SK-N-SH (cell line): Measurements from ENCODE around the gene GNS. TPM values are rescaled to one million over a fixed set of nuclear protein-coding genes. Genes with fewer than 3 reads are reported as not detected.

ENCODE experiments used
- CTCF ChIA-PET: fragments of 300-600, 350-600 bp; formaldehyde crosslinking; extraction: SDS; loops from one replicate; lab custom pipeline; 2021; lab: Yijun Ruan, JAX
- POLR2A ChIA-PET: fragments of 350-600 bp; sonication (Branson Sonifier 250); formaldehyde crosslinking; extraction: SDS; loops from one replicate; lab custom pipeline; 2020; ENCODE audit warnings: antibody characterized with exemption, inconsistent platforms; lab: Yijun Ruan, JAX
- DNase-seq: peaks from one replicate; pipeline ENCODE4 v3.0.0; 2012
- H2AFZ ChIP-seq: fragments of 200-600 bp; sonication (generic); 2 replicates; pipeline ENCODE4 v1.8.1; 2016; ENCODE audit warnings: antibody characterized with exemption, mild to moderate bottlenecking, low read depth
- H3F3A ChIP-seq: fragments of 200-600 bp; sonication (generic); replicated peaks from 2 replicates; pipeline ENCODE3; 2016; ENCODE audit warnings: antibody characterized with exemption, mild to moderate bottlenecking; ENCODE audit not compliant: insufficient read depth
- H3K27ac ChIP-seq, 2 experiments: fragments of 200-500 bp in 1 of 2; fragments of 200-600 bp in 1 of 2; sonication (Bioruptor generic) in 1 of 2; sonication (generic), shearing (Covaris generic) in 1 of 2; 2 replicates each; pipeline versions ENCODE4 v1.5.1 to v1.6.1; 2014 to 2016; ENCODE audit warnings: low read depth in 2 of 2, inconsistent platforms in 1 of 2, low read length in 1 of 2, mild to moderate bottlenecking in 1 of 2, mixed read lengths in 1 of 2
- H3K27me3 ChIP-seq: fragments of 200-600 bp; sonication (generic), shearing (Covaris generic); 2 replicates; pipeline ENCODE4 v1.6.1; 2016; ENCODE audit warnings: mixed run types; ENCODE audit not compliant: insufficient read depth
- H3K36me3 ChIP-seq, 2 experiments: fragments of 200-500 bp in 1 of 2; fragments of 200-600 bp in 1 of 2; sonication (Bioruptor generic) in 1 of 2; sonication (generic) in 1 of 2; replicated peaks in 1 of 2; 2 replicates each; pipeline versions ENCODE3 to v1.5.1; 2014 to 2016; ENCODE audit warnings: low read length in 1 of 2, mild to moderate bottlenecking in 1 of 2; ENCODE audit not compliant: insufficient read depth in 2 of 2, control insufficient read depth in 1 of 2
- H3K4me1 ChIP-seq, 2 experiments: fragments of 200-500 bp in 1 of 2; fragments of 200-600 bp in 1 of 2; sonication (Bioruptor generic) in 1 of 2; sonication (generic), shearing (Covaris generic) in 1 of 2; 2 replicates each; pipeline versions ENCODE4 v1.5.1 to v1.6.1; 2014 to 2016; ENCODE audit warnings: low read depth in 1 of 2, low read length in 1 of 2, mixed run types in 1 of 2; ENCODE audit not compliant: insufficient read depth in 2 of 2, control insufficient read depth in 1 of 2
- H3K4me2 ChIP-seq: fragments of 200-600 bp; sonication (generic), shearing (Covaris generic); 2 replicates; pipeline ENCODE4 v1.6.1; 2017; ENCODE audit warnings: mixed run types
- H3K4me3 ChIP-seq, 2 experiments: fragments of 200-500 bp in 1 of 2; fragments of 200-600 bp in 1 of 2; sonication (Bioruptor generic) in 1 of 2; sonication (generic), shearing (Covaris generic) in 1 of 2; 2 replicates each; pipeline versions ENCODE4 v1.5.1 to v1.8.1; 2014 to 2016; ENCODE audit warnings: low read depth in 2 of 2, inconsistent platforms in 1 of 2, low read length in 1 of 2, mild to moderate bottlenecking in 1 of 2, mixed read lengths in 1 of 2, moderate library complexity in 1 of 2
- H3K79me2 ChIP-seq: fragments of 200-600 bp; sonication (generic); 2 replicates; pipeline ENCODE4 v1.8.1; 2017; ENCODE audit warnings: mild to moderate bottlenecking; ENCODE audit not compliant: insufficient read depth
- H3K9ac ChIP-seq: fragments of 200-600 bp; sonication (generic); 2 replicates; pipeline ENCODE4 v1.6.1; 2017; ENCODE audit warnings: mixed run types
- H3K9me2 ChIP-seq: fragments of 200-600 bp; sonication (generic); 2 replicates; pipeline ENCODE4 v1.6.1; 2017; ENCODE audit warnings: mixed run types
- H3K9me3 ChIP-seq: fragments of 200-600 bp; sonication (generic); 2 replicates; pipeline ENCODE4 v1.6.1; 2017; ENCODE audit warnings: mixed run types, mild to moderate bottlenecking, moderate library complexity
- H4K20me1 ChIP-seq: fragments of 200-600 bp; sonication (generic); 2 replicates; pipeline ENCODE4 v1.6.1; 2017; ENCODE audit warnings: mild to moderate bottlenecking, mixed run types; ENCODE audit not compliant: insufficient read depth
- EZH2phosphoT487 ChIP-seq: fragments of 200-600 bp; sonication (generic); IDR thresholded peaks from 2 replicates; pipeline ENCODE4 v1.6.1; 2017; ENCODE audit warnings: low read depth, mixed run types, mild to moderate bottlenecking, antibody characterized with exemption, moderate library complexity, borderline replicate concordance
- FOXJ3 ChIP-seq: sonication (generic); formaldehyde crosslinking; IDR thresholded peaks from 2 replicates; pipeline ENCODE4 v1.5.1; 2020; ENCODE audit warnings: mild to moderate bottlenecking, missing genetic modification reagents
- FOXM1 ChIP-seq: IDR thresholded peaks from 2 replicates; pipeline ENCODE4 v1.4.0; 2012; ENCODE audit warnings: low read depth, mild to moderate bottlenecking
- GATA2 ChIP-seq: sonication (generic); formaldehyde crosslinking; IDR thresholded peaks from 2 replicates; pipeline ENCODE4 v1.5.0; 2020; ENCODE audit warnings: mild to moderate bottlenecking, missing genetic modification reagents
- IRF3 ChIP-seq: fragments of 150-350 bp; IDR thresholded peaks from 2 replicates; pipeline ENCODE4 v1.6.1; 2016; ENCODE audit warnings: mild to moderate bottlenecking, low read depth, low read length
- JUND ChIP-seq: IDR thresholded peaks from 2 replicates; pipeline ENCODE4 v1.4.0; 2012
- MEF2A ChIP-seq: IDR thresholded peaks from 2 replicates; pipeline ENCODE4 v1.4.0; 2012; ENCODE audit warnings: low read depth, borderline replicate concordance
- POLR2AphosphoS5 ChIP-seq: IDR thresholded peaks from 2 replicates; pipeline ENCODE4 v1.6.1; 2012; ENCODE audit warnings: low read depth, low read length
- RCOR1 ChIP-seq: fragments of 150-350 bp; IDR thresholded peaks from 2 replicates; pipeline ENCODE4 v1.6.1; 2017; ENCODE audit warnings: antibody characterized with exemption, low read length
- RXRA ChIP-seq: IDR thresholded peaks from 2 replicates; pipeline ENCODE4 v1.4.0; 2012; ENCODE audit warnings: low read depth, mild to moderate bottlenecking, borderline replicate concordance
- SIN3A ChIP-seq: IDR thresholded peaks from 2 replicates; pipeline ENCODE4 v1.6.1; 2012; ENCODE audit warnings: low read depth, mild to moderate bottlenecking, low read length, moderate library complexity, borderline replicate concordance
- TAF1 ChIP-seq: IDR thresholded peaks from 2 replicates; pipeline ENCODE4 v1.6.1; 2012; ENCODE audit warnings: low read depth, mild to moderate bottlenecking, low read length, moderate library complexity, borderline replicate concordance
- TCF12 ChIP-seq: IDR thresholded peaks from 2 replicates; pipeline ENCODE4 v1.4.0; 2012
- USF2 ChIP-seq: fragments of 150-350 bp; IDR thresholded peaks from 2 replicates; pipeline ENCODE4 v1.6.1; 2017; ENCODE audit warnings: antibody characterized with exemption, low read length, low read depth, borderline replicate concordance
- YY1 ChIP-seq: IDR thresholded peaks from 2 replicates; pipeline ENCODE4 v1.4.0; 2012; ENCODE audit warnings: low read depth, mild to moderate bottlenecking
- WGBS: methylation state at CpG from one replicate; pipeline ENCODE4 v1.1.6; 2017; ENCODE audit warnings: low lambda C conversion rate; 5-methylcytosine and 5-hydroxymethylcytosine counted together
- polyA plus RNA-seq, 3 experiments: library from polyadenylated mRNA; depleted of rRNA; stranded (reverse); fragments of >200 nt; gene quantifications; 2 replicates each; pipeline ENCODE4 v1.2.3, GENCODE V29; 2012
- TF ChIP-seq, protein P1 (sequence below): IDR thresholded peaks from 2 replicates; pipeline ENCODE4 v1.4.0; 2012; ENCODE audit warnings: low read depth, borderline replicate concordance

The GNS gene
- polyA plus RNA-seq, 1 of the 3 experiments (the other 2 are of a cell fraction): 74.8 TPM

DNA sequence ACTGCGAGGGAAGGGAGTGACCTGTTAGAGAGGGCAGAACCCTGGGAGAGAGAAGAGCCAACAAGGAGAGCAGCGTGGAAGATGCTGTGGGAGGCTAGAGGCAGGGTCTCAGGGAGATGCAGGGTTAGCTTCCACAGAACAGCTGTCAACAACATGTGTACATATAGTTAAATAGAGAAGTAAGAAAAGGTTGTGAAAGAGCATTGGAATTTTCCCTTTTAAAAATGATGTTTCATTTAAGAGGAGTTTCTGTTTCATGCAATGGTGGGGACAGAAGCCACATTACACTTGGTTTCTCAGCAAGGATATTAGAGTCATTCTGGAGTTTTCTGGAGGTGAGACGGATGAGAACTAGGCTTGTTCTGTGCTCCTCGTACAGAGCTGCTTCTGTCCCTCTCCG is 41.4 kb upstream of the GNS start:
- Histone ChIP-seq H3F3A (peaks cover 5% of the 10 kb centered on the region), H3K27me3 (peaks cover 17% of the 10 kb centered on the region; the same call in 1 of the 2 replicates), H3K36me3 (no peaks in the 10 kb centered on the region), H3K9me3 (no peaks in the 10 kb centered on the region), H3K4me3 (no peak overlapping the region), H3K9ac (no peak overlapping the region), H3K9me2 (no peaks in the 10 kb centered on the region), H4K20me1 (no peaks in the 10 kb centered on the region), H2AFZ (no peak overlapping the region), H3K4me2 (no peak overlapping the region), H3K79me2 (no peaks in the 10 kb centered on the region), H3K27ac (no peak overlapping the region), H3K4me1 (no peaks in the 10 kb centered on the region)
- 53% methylated on average over 5 of the region's 5 CpGs for WGBS
- TF ChIP-seq EZH2phosphoT487 (no peak), JUND (no peak), GATA2 (CRISPR knock-in tag) (no peak), SIN3A (no peak), YY1 (no peak), RXRA (no peak), RCOR1 (no peak)
- TF ChIP-seq, protein P1, sequence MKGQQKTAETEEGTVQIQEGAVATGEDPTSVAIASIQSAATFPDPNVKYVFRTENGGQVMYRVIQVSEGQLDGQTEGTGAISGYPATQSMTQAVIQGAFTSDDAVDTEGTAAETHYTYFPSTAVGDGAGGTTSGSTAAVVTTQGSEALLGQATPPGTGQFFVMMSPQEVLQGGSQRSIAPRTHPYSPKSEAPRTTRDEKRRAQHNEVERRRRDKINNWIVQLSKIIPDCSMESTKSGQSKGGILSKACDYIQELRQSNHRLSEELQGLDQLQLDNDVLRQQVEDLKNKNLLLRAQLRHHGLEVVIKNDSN: no peak
- POLR2A ChIA-PET: no interaction called here
- DNase-seq: no peak
- CTCF ChIA-PET: interaction anchor here (0.8 to 2.6 kb wide), 9 partner anchors 9 to 322 kb away, joined by 3 to 21 read pairs (median 10); no protein-coding TSS in a partner anchor

DNA sequence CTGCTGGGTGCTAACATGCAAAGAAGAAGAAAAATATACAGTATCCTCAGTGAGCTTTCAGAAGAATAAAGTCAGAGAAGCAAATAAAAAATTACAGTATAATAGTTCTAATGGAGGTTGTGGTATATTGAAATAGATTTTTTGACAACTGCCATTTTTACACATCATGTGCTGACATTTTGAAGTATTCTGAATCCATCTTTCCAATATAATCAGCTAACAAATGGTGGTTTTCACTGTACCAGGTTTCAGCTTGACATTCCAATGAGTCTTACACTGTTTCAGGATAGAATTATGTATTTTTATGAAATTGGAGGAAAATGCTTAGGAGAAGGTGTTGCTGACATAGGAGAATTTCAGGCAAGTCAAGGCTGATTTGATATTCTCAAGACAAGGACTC is 39.0 kb upstream of the GNS start:
- CTCF ChIA-PET: interaction anchor here (1.1 to 3.9 kb wide), 9 partner anchors 8 to 435 kb away, joined by 3 to 21 read pairs (median 5); no protein-coding TSS in a partner anchor

More for the DNA sequence above, 39.0 kb upstream of the GNS start:
- Histone ChIP-seq H3K79me2 (no peaks in the 10 kb centered on the region), H4K20me1 (no peaks in the 10 kb centered on the region), H3K4me3 (no peak overlapping the region), H3K36me3 (no peaks in the 10 kb centered on the region), H3K4me2 (no peak overlapping the region), H2AFZ (no peak overlapping the region), H3K27me3 (peaks cover 17% of the 10 kb centered on the region; the same call in 1 of the 2 replicates), H3K27ac (no peak overlapping the region), H3K9me3 (no peaks in the 10 kb centered on the region), H3K9me2 (no peaks in the 10 kb centered on the region), H3K4me1 (no peaks in the 10 kb centered on the region), H3K9ac (no peak overlapping the region), H3F3A (peaks cover 5% of the 10 kb centered on the region)
- no peak for DNase-seq
- POLR2A ChIA-PET: no interaction called here
- TF ChIP-seq USF2 (no peak), FOXM1 (no peak), POLR2AphosphoS5 (no peak), TAF1 (no peak), IRF3 (no peak), EZH2phosphoT487 (no peak), MEF2A (no peak), FOXJ3 (no peak), TCF12 (no peak), RCOR1 (no peak)
